ENCODE measurements around the gene LAS1L.
"Not testable (repeated sequence)": the region's sequence is repeated elsewhere in the genome, so short reads cannot be mapped to it uniquely, and the experiment has no call there.

Gene LAS1L

GRCh38 chrX:65517923-65518322 lies 16.7 kb downstream of the LAS1L start:
- no peak overlapping the region for H3K27ac ChIP-seq (ENCODE audit: low read depth, low read length, severe bottlenecking)
- H3K9me3 ChIP-seq (ENCODE audit: control insufficient read depth, low read length), result no peaks in the 10 kb centered on the region
- 89 to 100% methylated on average over 1 of the region's 3 CpGs for WGBS, 2 experiments (ENCODE audit: insufficient coverage in 2 of 2)
- H3K4me3 ChIP-seq (ENCODE audit: extremely low read depth, insufficient read depth, low read length, poor library complexity, severe bottlenecking), result no peak overlapping the region
- H3K4me1 ChIP-seq (ENCODE audit: control insufficient read depth, insufficient read depth, low read length, poor library complexity, severe bottlenecking), result no peaks in the 10 kb centered on the region
- peaks cover 45% of the 10 kb centered on the region for H3K36me3 ChIP-seq (ENCODE audit: control insufficient read depth, insufficient read depth, low read length)

GRCh38 chrX:65516756-65517155 lies 17.8 kb downstream of the LAS1L start:
- 90% methylated on average over 2 of the region's 3 CpGs; no CpG with 5 or more reads in 1 of the 2 experiments for WGBS, 2 experiments (ENCODE audit: insufficient coverage in 2 of 2)
- H3K9me3 ChIP-seq (ENCODE audit: control insufficient read depth, low read length), result no peaks in the 10 kb centered on the region
- peaks cover 40% of the 10 kb centered on the region for H3K36me3 ChIP-seq (ENCODE audit: control insufficient read depth, insufficient read depth, low read length)
- H3K4me3 ChIP-seq (ENCODE audit: extremely low read depth, insufficient read depth, low read length, poor library complexity, severe bottlenecking), result no peak overlapping the region
- no peaks in the 10 kb centered on the region for H3K4me1 ChIP-seq (ENCODE audit: control insufficient read depth, insufficient read depth, low read length, poor library complexity, severe bottlenecking)
- H3K27ac ChIP-seq (ENCODE audit: low read depth, low read length, severe bottlenecking), result no peak overlapping the region

- H3K9me3 ChIP-seq (ENCODE audit: control insufficient read depth, low read length), result no peaks in the 10 kb centered on the region
- no peak overlapping the region for H3K4me3 ChIP-seq (ENCODE audit: extremely low read depth, insufficient read depth, low read length, poor library complexity, severe bottlenecking)
- WGBS, 2 experiments (ENCODE audit: insufficient coverage in 2 of 2), result no CpG with 5 or more reads among the region's 1 CpG
- H3K27ac ChIP-seq (ENCODE audit: low read depth, low read length, severe bottlenecking), result no peak overlapping the region
- peaks cover 45% of the 10 kb centered on the region for H3K36me3 ChIP-seq (ENCODE audit: control insufficient read depth, insufficient read depth, low read length)
- H3K4me1 ChIP-seq (ENCODE audit: control insufficient read depth, insufficient read depth, low read length, poor library complexity, severe bottlenecking), result peaks cover 8% of the 10 kb centered on the region
Observed at GRCh38 chrX:65513610-65514009, 21.0 kb downstream of the LAS1L start.

- WGBS, 2 experiments (ENCODE audit: insufficient coverage in 2 of 2), result no CpG with 5 or more reads among the region's 4 CpGs
- Histone ChIP-seq H3K4me3 (ENCODE audit: extremely low read depth, insufficient read depth, low read length, poor library complexity, severe bottlenecking) (no peak overlapping the region), H3K4me1 (ENCODE audit: control insufficient read depth, insufficient read depth, low read length, poor library complexity, severe bottlenecking) (peaks cover 8% of the 10 kb centered on the region), H3K9me3 (ENCODE audit: control insufficient read depth, low read length) (no peaks in the 10 kb centered on the region), H3K27ac (ENCODE audit: low read depth, low read length, severe bottlenecking) (no peak overlapping the region), H3K36me3 (ENCODE audit: control insufficient read depth, insufficient read depth, low read length) (peaks cover 40% of the 10 kb centered on the region)
Observed at GRCh38 chrX:65509400-65509799, 25.2 kb downstream of the LAS1L start.

GRCh38 chrX:65508851-65509250 lies 25.7 kb downstream of the LAS1L start:
- Histone ChIP-seq H3K9me3 (ENCODE audit: control insufficient read depth, low read length) (no peaks in the 10 kb centered on the region), H3K27ac (ENCODE audit: low read depth, low read length, severe bottlenecking) (no peak overlapping the region), H3K4me1 (ENCODE audit: control insufficient read depth, insufficient read depth, low read length, poor library complexity, severe bottlenecking) (peaks cover 8% of the 10 kb centered on the region), H3K4me3 (ENCODE audit: extremely low read depth, insufficient read depth, low read length, poor library complexity, severe bottlenecking) (no peak overlapping the region), H3K36me3 (ENCODE audit: control insufficient read depth, insufficient read depth, low read length) (peaks cover 40% of the 10 kb centered on the region)
- WGBS, 2 experiments (ENCODE audit: insufficient coverage in 2 of 2), result no CpG with 5 or more reads among the region's 4 CpGs

GRCh38 chrX:65502618-65503017 lies 32.0 kb downstream of the LAS1L start:
- no peak overlapping the region for H3K27ac ChIP-seq (ENCODE audit: low read depth, low read length, severe bottlenecking)
- no peaks in the 10 kb centered on the region for H3K4me1 ChIP-seq (ENCODE audit: control insufficient read depth, insufficient read depth, low read length, poor library complexity, severe bottlenecking)
- no peak overlapping the region for H3K4me3 ChIP-seq (ENCODE audit: extremely low read depth, insufficient read depth, low read length, poor library complexity, severe bottlenecking)
- no peaks in the 10 kb centered on the region for H3K36me3 ChIP-seq (ENCODE audit: control insufficient read depth, insufficient read depth, low read length)
- no peaks in the 10 kb centered on the region for H3K9me3 ChIP-seq (ENCODE audit: control insufficient read depth, low read length)
- WGBS, 2 experiments (ENCODE audit: insufficient coverage in 2 of 2), result 85 to 100% methylated on average over 5 to 7 of the region's 11 CpGs

GRCh38 chrX:65493431-65493830 lies 41.2 kb downstream of the LAS1L start:
- Histone ChIP-seq H3K9me3 (ENCODE audit: control insufficient read depth, low read length) (no peaks in the 10 kb centered on the region), H3K4me1 (ENCODE audit: control insufficient read depth, insufficient read depth, low read length, poor library complexity, severe bottlenecking) (peaks cover 5% of the 10 kb centered on the region), H3K4me3 (ENCODE audit: extremely low read depth, insufficient read depth, low read length, poor library complexity, severe bottlenecking) (no peak overlapping the region), H3K27ac (ENCODE audit: low read depth, low read length, severe bottlenecking) (no peak overlapping the region), H3K36me3 (ENCODE audit: control insufficient read depth, insufficient read depth, low read length) (no peaks in the 10 kb centered on the region)
- WGBS, 2 experiments (ENCODE audit: insufficient coverage in 2 of 2), result no CpG with 5 or more reads among the region's 1 CpG

GRCh38 chrX:65491620-65492019 lies 43.0 kb downstream of the LAS1L start:
- Histone ChIP-seq H3K36me3 (ENCODE audit: control insufficient read depth, insufficient read depth, low read length) (no peaks in the 10 kb centered on the region), H3K4me1 (ENCODE audit: control insufficient read depth, insufficient read depth, low read length, poor library complexity, severe bottlenecking) (peaks cover 5% of the 10 kb centered on the region), H3K4me3 (ENCODE audit: extremely low read depth, insufficient read depth, low read length, poor library complexity, severe bottlenecking) (no peak overlapping the region), H3K9me3 (ENCODE audit: control insufficient read depth, low read length) (no peaks in the 10 kb centered on the region), H3K27ac (ENCODE audit: low read depth, low read length, severe bottlenecking) (no peak overlapping the region)
- no CpG with 5 or more reads among the region's 3 CpGs for WGBS, 2 experiments (ENCODE audit: insufficient coverage in 2 of 2)

- no peak overlapping the region for H3K27ac ChIP-seq (ENCODE audit: low read depth, low read length, severe bottlenecking)
- H3K4me1 ChIP-seq (ENCODE audit: control insufficient read depth, insufficient read depth, low read length, poor library complexity, severe bottlenecking), result peaks cover 5% of the 10 kb centered on the region
- no peaks in the 10 kb centered on the region for H3K9me3 ChIP-seq (ENCODE audit: control insufficient read depth, low read length)
- H3K36me3 ChIP-seq (ENCODE audit: control insufficient read depth, insufficient read depth, low read length), result no peaks in the 10 kb centered on the region
- WGBS, 2 experiments (ENCODE audit: insufficient coverage in 2 of 2), result 90 to 97% methylated on average over 3 of the region's 5 CpGs
- H3K4me3 ChIP-seq (ENCODE audit: extremely low read depth, insufficient read depth, low read length, poor library complexity, severe bottlenecking), result no peak overlapping the region
Observed at GRCh38 chrX:65488495-65488894, 46.1 kb downstream of the LAS1L start.

- Histone ChIP-seq H3K27ac (ENCODE audit: low read depth, low read length, severe bottlenecking) (no peak overlapping the region), H3K4me3 (ENCODE audit: extremely low read depth, insufficient read depth, low read length, poor library complexity, severe bottlenecking) (no peak overlapping the region), H3K4me1 (ENCODE audit: control insufficient read depth, insufficient read depth, low read length, poor library complexity, severe bottlenecking) (no peaks in the 10 kb centered on the region), H3K36me3 (ENCODE audit: control insufficient read depth, insufficient read depth, low read length) (no peaks in the 10 kb centered on the region), H3K9me3 (ENCODE audit: control insufficient read depth, low read length) (no peaks in the 10 kb centered on the region)
- 40% methylated on average over 1 of the region's 3 CpGs; no CpG with 5 or more reads in 1 of the 2 experiments for WGBS, 2 experiments (ENCODE audit: insufficient coverage in 2 of 2)
Observed at GRCh38 chrX:65480960-65481359, 53.6 kb downstream of the LAS1L start.

- not testable (repeated sequence) for H3K4me3 ChIP-seq (ENCODE audit: extremely low read depth, insufficient read depth, low read length, poor library complexity, severe bottlenecking); H3K36me3 ChIP-seq (ENCODE audit: control insufficient read depth, insufficient read depth, low read length); H3K9me3 ChIP-seq (ENCODE audit: control insufficient read depth, low read length); H3K27ac ChIP-seq (ENCODE audit: low read depth, low read length, severe bottlenecking); H3K4me1 ChIP-seq (ENCODE audit: control insufficient read depth, insufficient read depth, low read length, poor library complexity, severe bottlenecking)
- no CpG with 5 or more reads among the region's 3 CpGs for WGBS, 2 experiments (ENCODE audit: insufficient coverage in 2 of 2)
Observed at GRCh38 chrX:65479102-65479501, 55.5 kb downstream of the LAS1L start.

Measured in mesodermal cell (in vitro differentiated cells).